GM12878 (cell line): Measurements from ENCODE around the gene PITPNB. TPM values are rescaled to one million over a fixed set of nuclear protein-coding genes. Genes with fewer than 3 reads are reported as not detected.

Source experiments
- ATAC-seq: fragments of 200-7000 bp; cut with Tn5 transposase; 3 replicates; pipeline ENCODE4 v1.9.1; 2020; ENCODE audit warnings: mild to moderate bottlenecking, moderate library complexity
- BruUV-seq: library from RNA; stranded (reverse); fragments of 400-500 nt; replicated peaks from 2 replicates; lab custom pipeline; 2021; lab: Mats Ljungman, UMichigan
- CTCF ChIA-PET: fragments of 300-600 bp; sonication (Branson Sonifier 250); formaldehyde crosslinking; extraction: SDS; loops from one replicate; lab custom pipeline; 2021; ENCODE audit warnings: inconsistent platforms; lab: Yijun Ruan, JAX
- POLR2A ChIA-PET: fragments of 350-600 bp; formaldehyde crosslinking; extraction: SDS; loops from one replicate; lab custom pipeline; 2021; ENCODE audit warnings: inconsistent platforms; lab: Charles Lee
- RAD21 ChIA-PET: fragments of 300-600 bp; sonication (Branson Sonifier 250); formaldehyde crosslinking; loops from one replicate; lab custom pipeline; 2023; ENCODE audit warnings: antibody characterized with exemption; ENCODE audit not compliant: unreplicated experiment; lab: Charles Lee
- SMC1A ChIA-PET: fragments of 300-600 bp; sonication (Branson Sonifier 250); formaldehyde crosslinking; loops from one replicate; lab custom pipeline; 2023; ENCODE audit not compliant: unreplicated experiment, uncharacterized antibody; lab: Charles Lee
- DNase-seq: peaks from one replicate; pipeline ENCODE4 v3.0.0-alpha.2; 2011; ENCODE audit warnings: low read depth, low spot score
- FAIRE-seq: peaks from 3 replicates; lab custom pipeline; 2011; peaks lifted over from hg19 to GRCh38; lab: Jason Lieb, UNC
- H2AFZ ChIP-seq: 2 replicates; pipeline ENCODE4 v1.6.0; 2011; ENCODE audit warnings: low read depth, low read length, control low read depth; ENCODE audit not compliant: control insufficient read depth
- H3K27ac ChIP-seq: 2 replicates; pipeline ENCODE4 v1.5.1; 2011; ENCODE audit warnings: control low read depth; ENCODE audit not compliant: control insufficient read depth, insufficient read depth
- H3K27me3 ChIP-seq, 2 experiments: replicated peaks in 1 of 2; 2 replicates each; pipeline versions ENCODE4 v1.6.0 to v1.6.1; 2011; ENCODE audit warnings: low read length in 1 of 2; ENCODE audit not compliant: control insufficient read depth in 2 of 2, insufficient read depth in 2 of 2
- H3K36me3 ChIP-seq, 2 experiments: 2 replicates each; pipeline ENCODE4 v1.5.1; 2011; ENCODE audit warnings: low read length in 1 of 2; ENCODE audit not compliant: control insufficient read depth in 2 of 2, insufficient read depth in 2 of 2
- H3K4me1 ChIP-seq: 2 replicates; pipeline ENCODE4 v1.6.1; 2011; ENCODE audit warnings: mild to moderate bottlenecking, low read length, moderate library complexity, mixed read lengths; ENCODE audit not compliant: control insufficient read depth, insufficient read depth
- H3K4me2 ChIP-seq: 2 replicates; pipeline ENCODE4 v1.6.0; 2011; ENCODE audit warnings: control low read depth; ENCODE audit not compliant: control insufficient read depth, insufficient read depth
- H3K4me3 ChIP-seq: fragments of 200-600 bp; sonication (generic); 2 replicates; pipeline ENCODE4 v1.5.1; 2016
- H3K79me2 ChIP-seq: 2 replicates; pipeline ENCODE4 v1.6.0; 2011; ENCODE audit warnings: low read length; ENCODE audit not compliant: control insufficient read depth, insufficient read depth
- H3K9ac ChIP-seq: 2 replicates; pipeline ENCODE4 v1.8.0; 2011; ENCODE audit warnings: low read length, control low read depth, mixed read lengths; ENCODE audit not compliant: control insufficient read depth, insufficient read depth
- H3K9me3 ChIP-seq: replicated peaks from 3 replicates; pipeline ENCODE4 v1.5.1; 2011; ENCODE audit warnings: mild to moderate bottlenecking, low read length; ENCODE audit not compliant: control insufficient read depth, insufficient read depth
- H4K20me1 ChIP-seq: 2 replicates; pipeline ENCODE4 v1.6.0; 2011; ENCODE audit not compliant: control insufficient read depth, insufficient read depth
- ATF7 ChIP-seq: fragments of 450-650 bp; IDR thresholded peaks from 2 replicates; pipeline ENCODE4 v1.6.1; 2016; ENCODE audit warnings: low read depth, mild to moderate bottlenecking
- CHD4 ChIP-seq: fragments of 200-600 bp; sonication (generic); IDR thresholded peaks from 2 replicates; pipeline ENCODE4 v1.6.1; 2016; ENCODE audit warnings: mild to moderate bottlenecking
- MTA3 ChIP-seq: IDR thresholded peaks from 2 replicates; pipeline ENCODE4 v1.6.1; 2012; ENCODE audit warnings: low read length, inconsistent platforms, borderline replicate concordance
- PAX8 ChIP-seq: fragments of 450-650 bp; IDR thresholded peaks from 2 replicates; pipeline ENCODE4 v1.6.1; 2017; ENCODE audit warnings: mild to moderate bottlenecking, moderate library complexity
- SPI1 ChIP-seq: IDR thresholded peaks from 2 replicates; pipeline ENCODE4 v1.6.1; 2011; ENCODE audit warnings: low read depth, mild to moderate bottlenecking, low read length, moderate library complexity, borderline replicate concordance; ENCODE audit not compliant: insufficient read depth
- TBL1XR1 ChIP-seq: IDR thresholded peaks from 2 replicates; pipeline ENCODE4 v1.6.1; 2012; ENCODE audit warnings: low read depth, low read length, improper control_type of control experiment
- ZSCAN29 ChIP-seq: fragments of 450-650 bp; IDR thresholded peaks from 2 replicates; pipeline ENCODE4 v1.6.1; 2017; ENCODE audit warnings: mild to moderate bottlenecking, moderate library complexity
- WGBS: methylation state at CpG from one replicate; pipeline ENCODE4 v1.1.6; 2016; ENCODE audit warnings: low lambda C conversion rate; ENCODE audit not compliant: insufficient replicate concordance, insufficient coverage; ENCODE audit errors: missing lambda C conversion rate; 5-methylcytosine and 5-hydroxymethylcytosine counted together
- in situ Hi-C: fragments of 300-500 bp; cut with MboI; formaldehyde crosslinking; loops from 9 replicates; pipeline ENCODE4 v1.14.3; 2018; ENCODE audit warnings: mixed read lengths
- intact Hi-C: fragments of 100-400 bp; cut with micrococcal nuclease; formaldehyde crosslinking; loops from one replicate; pipeline ENCODE4 v1.14.2; 2022; ENCODE audit not compliant: unreplicated experiment
- polyA plus RNA-seq, 11 experiments: library from polyadenylated mRNA; depleted of rRNA in 4 of 11; unstranded in 6 of 11; stranded (reverse) in 5 of 11; fragments of >200 nt; fragmentation: Nextera tagmentation in 4 of 11; fragmentation: Illumina TruSeq in 1 of 11; extraction: Ambion mirVana in 4 of 11; extraction: Trizol in 1 of 11; gene quantifications; 1 replicate in 1 of 11; 2 replicates in 10 of 11; pipeline versions ENCODE4 v1.2.1 to v1.2.3, GENCODE V29; 2011 to 2016; ENCODE audit warnings: inconsistent platforms in 2 of 11, missing spikeins in 2 of 11, low read depth in 1 of 11
- total RNA-seq, 4 experiments: library from RNA; depleted of rRNA in 3 of 4; stranded (reverse); fragments of >200 nt in 3 of 4; fragmentation: Illumina TruSeq in 1 of 4; extraction: Trizol in 1 of 4; gene quantifications; 2 replicates each; pipeline versions ENCODE4 v1.2.1 to v1.2.3, GENCODE V29; 2013 to 2021
- TF ChIP-seq, protein P1 (sequence below): fragments of 450-650 bp; IDR thresholded peaks from 2 replicates; pipeline ENCODE4 v1.6.1; 2017; ENCODE audit warnings: mild to moderate bottlenecking
- TF ChIP-seq, protein P2 (sequence below): IDR thresholded peaks from 2 replicates; pipeline ENCODE4 v1.6.1; 2011; ENCODE audit warnings: low read depth, mild to moderate bottlenecking, low read length, moderate library complexity, borderline replicate concordance; ENCODE audit errors: extremely low read depth
- TF ChIP-seq, protein P3 (sequence below): fragments of 450-650 bp; IDR thresholded peaks from 2 replicates; pipeline ENCODE4 v1.6.1; 2017; ENCODE audit warnings: mild to moderate bottlenecking, low read depth, inconsistent platforms; ENCODE audit not compliant: poor library complexity, severe bottlenecking

PITPNB gene
- total and polyA plus RNA-seq, 10 of the 15 experiments (the other 5 are each of a cell fraction or from before 2014, with no cell fraction given) = 19.7 to 116 (median 64.9) TPM

DNA sequence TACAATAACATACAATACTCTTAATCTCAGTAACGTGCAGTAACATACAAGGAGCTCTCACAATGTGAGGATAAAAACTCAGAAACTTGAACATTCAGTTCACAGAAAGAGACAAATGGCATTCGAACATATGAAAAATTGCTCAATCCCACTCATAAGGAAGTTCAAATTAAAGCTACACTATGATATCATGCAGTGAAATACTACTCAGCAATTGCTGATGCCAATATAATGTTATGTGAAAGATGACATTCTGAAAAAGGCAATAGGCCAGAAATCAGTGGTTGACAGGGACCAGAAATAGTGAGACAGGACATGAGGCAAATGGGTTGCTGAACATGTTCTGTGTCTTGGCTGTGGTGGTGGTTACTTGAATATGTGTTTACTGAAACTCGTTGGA is 33.7 kb upstream of the PITPNB start:
- ATAC-seq (no peak), FAIRE-seq (no peak), DNase-seq (no peak)
- Histone ChIP-seq H3K36me3 (no peaks in the 10 kb centered on the region), H2AFZ (no peak overlapping the region), H3K9ac (no peak overlapping the region), H3K27me3 (no peaks in the 10 kb centered on the region), H3K27ac (no peak overlapping the region), H3K4me1 (no peaks in the 10 kb centered on the region), H3K9me3 (no peaks in the 10 kb centered on the region), H3K79me2 (no peaks in the 10 kb centered on the region), H3K4me2 (no peak overlapping the region), H4K20me1 (no peaks in the 10 kb centered on the region), H3K4me3 (no peak overlapping the region)
- in situ Hi-C loops (no loop called here), intact Hi-C loops (no loop called here)
- WGBS = 35% methylated on average over 3 of the region's 3 CpGs
- no TSS peak for BruUV-seq
- ChIA-PET POLR2A (no interaction called here), SMC1A (interaction anchor here (0.6 kb wide), 1 partner anchor 1555 kb away, joined by 4 read pairs; no protein-coding TSS in a partner anchor), CTCF (no interaction called here), RAD21 (no interaction called here)
- TF ChIP-seq, protein P1, sequence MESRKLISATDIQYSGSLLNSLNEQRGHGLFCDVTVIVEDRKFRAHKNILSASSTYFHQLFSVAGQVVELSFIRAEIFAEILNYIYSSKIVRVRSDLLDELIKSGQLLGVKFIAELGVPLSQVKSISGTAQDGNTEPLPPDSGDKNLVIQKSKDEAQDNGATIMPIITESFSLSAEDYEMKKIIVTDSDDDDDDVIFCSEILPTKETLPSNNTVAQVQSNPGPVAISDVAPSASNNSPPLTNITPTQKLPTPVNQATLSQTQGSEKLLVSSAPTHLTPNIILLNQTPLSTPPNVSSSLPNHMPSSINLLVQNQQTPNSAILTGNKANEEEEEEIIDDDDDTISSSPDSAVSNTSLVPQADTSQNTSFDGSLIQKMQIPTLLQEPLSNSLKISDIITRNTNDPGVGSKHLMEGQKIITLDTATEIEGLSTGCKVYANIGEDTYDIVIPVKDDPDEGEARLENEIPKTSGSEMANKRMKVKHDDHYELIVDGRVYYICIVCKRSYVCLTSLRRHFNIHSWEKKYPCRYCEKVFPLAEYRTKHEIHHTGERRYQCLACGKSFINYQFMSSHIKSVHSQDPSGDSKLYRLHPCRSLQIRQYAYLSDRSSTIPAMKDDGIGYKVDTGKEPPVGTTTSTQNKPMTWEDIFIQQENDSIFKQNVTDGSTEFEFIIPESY = no peak
- TF ChIP-seq, protein P2, sequence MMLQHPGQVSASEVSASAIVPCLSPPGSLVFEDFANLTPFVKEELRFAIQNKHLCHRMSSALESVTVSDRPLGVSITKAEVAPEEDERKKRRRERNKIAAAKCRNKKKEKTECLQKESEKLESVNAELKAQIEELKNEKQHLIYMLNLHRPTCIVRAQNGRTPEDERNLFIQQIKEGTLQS = no peak
- TF ChIP-seq SPI1 (no peak), MTA3 (no peak), ZSCAN29 (no peak), CHD4 (no peak), PAX8 (no peak), TBL1XR1 (no peak), ATF7 (no peak)
- TF ChIP-seq, protein P3, sequence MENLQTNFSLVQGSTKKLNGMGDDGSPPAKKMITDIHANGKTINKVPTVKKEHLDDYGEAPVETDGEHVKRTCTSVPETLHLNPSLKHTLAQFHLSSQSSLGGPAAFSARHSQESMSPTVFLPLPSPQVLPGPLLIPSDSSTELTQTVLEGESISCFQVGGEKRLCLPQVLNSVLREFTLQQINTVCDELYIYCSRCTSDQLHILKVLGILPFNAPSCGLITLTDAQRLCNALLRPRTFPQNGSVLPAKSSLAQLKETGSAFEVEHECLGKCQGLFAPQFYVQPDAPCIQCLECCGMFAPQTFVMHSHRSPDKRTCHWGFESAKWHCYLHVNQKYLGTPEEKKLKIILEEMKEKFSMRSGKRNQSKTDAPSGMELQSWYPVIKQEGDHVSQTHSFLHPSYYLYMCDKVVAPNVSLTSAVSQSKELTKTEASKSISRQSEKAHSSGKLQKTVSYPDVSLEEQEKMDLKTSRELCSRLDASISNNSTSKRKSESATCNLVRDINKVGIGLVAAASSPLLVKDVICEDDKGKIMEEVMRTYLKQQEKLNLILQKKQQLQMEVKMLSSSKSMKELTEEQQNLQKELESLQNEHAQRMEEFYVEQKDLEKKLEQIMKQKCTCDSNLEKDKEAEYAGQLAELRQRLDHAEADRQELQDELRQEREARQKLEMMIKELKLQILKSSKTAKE = no peak
